Placental epithelial cell (primary cell): ENCODE results near the gene LBHD1. TPM values are rescaled to one million over a fixed set of nuclear protein-coding genes. Genes with fewer than 3 reads are reported as not detected.

ENCODE experiments used
- small RNA-seq: library from RNA; depleted of rRNA; stranded (forward); fragments of <200 nt; gene quantifications from one replicate; pipeline ENCODE3, GENCODE V24; 2012
- total RNA-seq: library from RNA; depleted of rRNA; stranded (reverse); fragments of >200 nt; gene quantifications from 2 replicates; pipeline ENCODE4 v1.2.3, GENCODE V29; 2012

Gene LBHD1
- total RNA-seq = 5.1 and 6.0 TPM in 2 replicates

DNA sequence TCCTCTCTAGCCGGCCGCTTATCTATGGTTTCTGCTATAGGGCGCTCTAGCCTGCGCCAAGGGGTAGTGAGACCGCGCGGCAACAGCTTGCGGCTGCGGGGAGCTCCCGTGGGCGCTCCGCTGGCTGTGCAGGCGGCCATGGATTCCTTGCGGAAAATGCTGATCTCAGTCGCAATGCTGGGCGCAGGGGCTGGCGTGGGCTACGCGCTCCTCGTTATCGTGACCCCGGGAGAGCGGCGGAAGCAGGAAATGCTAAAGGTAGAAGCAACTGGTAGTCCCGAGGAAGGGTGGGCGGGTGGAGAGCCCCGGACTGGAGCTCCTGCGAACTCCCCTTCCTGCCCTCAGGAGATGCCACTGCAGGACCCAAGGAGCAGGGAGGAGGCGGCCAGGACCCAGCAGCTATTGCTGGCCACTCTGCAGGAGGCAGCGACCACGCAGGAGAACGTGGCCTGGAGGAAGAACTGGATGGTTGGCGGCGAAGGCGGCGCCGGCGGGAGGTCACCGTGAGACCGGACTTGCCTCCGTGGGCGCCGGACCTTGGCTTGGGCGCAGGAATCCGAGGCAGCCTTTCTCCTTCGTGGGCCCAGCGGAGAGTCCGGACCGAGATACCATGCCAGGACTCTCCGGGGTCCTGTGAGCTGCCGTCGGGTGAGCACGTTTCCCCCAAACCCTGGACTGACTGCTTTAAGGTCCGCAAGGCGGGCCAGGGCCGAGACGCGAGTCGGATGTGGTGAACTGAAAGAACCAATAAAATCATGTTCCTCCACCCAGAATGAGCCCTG lies at the start of gene LBHD1, which contains the start of gene UQCC3:
LBHD1 (minus strand) TSS at position 660 of the 782 bp plus-strand sequence. CDS start 2,236 bp downstream, outside the sequence.
UQCC3 (plus strand) TSS at position 66 of the 782 bp plus-strand sequence; CDS start at position 139, 73 bp downstream.

DNA sequence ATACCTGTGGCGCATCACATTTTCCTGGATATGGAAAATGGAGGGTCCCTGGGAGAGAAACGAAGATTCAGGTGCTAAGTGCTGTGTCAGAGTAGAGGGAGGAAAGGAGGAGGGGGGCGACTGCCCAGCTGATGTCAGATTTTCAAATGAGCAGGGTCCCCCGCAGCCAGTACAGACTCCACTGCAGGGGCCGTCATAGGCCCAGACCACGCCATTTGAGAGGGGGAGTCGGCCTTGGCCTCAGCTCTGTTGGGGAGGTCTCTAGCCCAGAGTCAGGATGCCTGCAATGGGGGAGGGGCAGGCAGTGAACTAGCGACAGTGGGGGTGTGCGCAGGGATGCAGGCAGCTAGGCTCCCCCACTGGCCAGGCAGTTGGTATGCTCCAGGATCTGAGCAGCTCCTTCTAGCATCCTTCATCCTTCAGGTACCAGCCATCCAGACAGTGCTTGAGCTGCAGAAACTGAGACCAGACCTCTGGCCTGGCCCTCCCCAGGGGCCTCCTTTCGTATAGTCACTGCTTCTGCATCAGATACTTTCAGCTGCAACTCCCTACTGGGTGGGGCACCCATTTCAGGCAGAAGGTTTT lies 35.3 kb upstream of the LBHD1 start, which contains the start of the genes BSCL2 and GNG3:
BSCL2 (minus strand) TSS at position 148 of the 585 bp plus-strand sequence. CDS start 229 bp downstream, outside the sequence.
GNG3 (plus strand) TSS at position 400 of the 585 bp plus-strand sequence. CDS start 620 bp downstream, outside the sequence.

DNA sequence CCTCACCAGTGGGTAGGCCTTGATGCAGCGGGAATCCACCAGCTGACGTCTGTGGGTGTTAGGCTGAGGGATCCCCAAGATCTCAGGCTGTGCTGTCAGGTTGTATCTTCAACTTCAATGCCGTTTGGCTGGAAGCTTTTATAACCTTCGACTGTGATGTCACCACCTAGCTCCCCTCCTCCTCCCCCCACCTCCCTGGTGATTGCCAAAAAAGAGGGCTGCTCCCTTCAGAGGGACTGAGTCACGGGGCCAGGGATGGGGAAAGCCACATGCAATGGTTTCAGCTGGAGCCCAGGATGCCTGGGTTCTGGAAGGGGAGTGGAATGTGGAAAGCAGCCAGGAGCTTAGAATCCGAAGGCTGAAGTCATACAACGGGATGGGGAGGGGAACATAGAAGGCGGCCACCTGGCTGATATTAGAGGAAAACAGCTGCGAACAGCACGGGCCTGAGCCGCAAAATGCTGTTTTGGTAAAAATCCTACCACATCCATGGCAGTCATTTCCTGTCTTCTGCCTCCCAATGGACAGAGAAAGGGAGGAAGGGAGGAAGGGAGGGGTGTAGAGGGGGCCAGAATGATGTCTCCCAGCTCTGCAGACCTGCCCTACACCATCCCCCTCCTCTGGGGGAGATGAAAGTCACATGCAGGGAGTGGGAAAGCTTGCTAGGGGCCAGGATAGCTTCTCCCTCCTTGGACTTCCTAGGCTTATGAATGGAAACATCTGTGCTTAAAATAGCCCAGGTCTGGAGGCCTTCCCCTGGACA lies 17.5 kb upstream of the LBHD1 start, which contains the start of gene LRRN4CL:
LRRN4CL (minus strand) TSS at position 110 of the 763 bp plus-strand sequence. CDS start 1,022 bp downstream, outside the sequence.

DNA sequence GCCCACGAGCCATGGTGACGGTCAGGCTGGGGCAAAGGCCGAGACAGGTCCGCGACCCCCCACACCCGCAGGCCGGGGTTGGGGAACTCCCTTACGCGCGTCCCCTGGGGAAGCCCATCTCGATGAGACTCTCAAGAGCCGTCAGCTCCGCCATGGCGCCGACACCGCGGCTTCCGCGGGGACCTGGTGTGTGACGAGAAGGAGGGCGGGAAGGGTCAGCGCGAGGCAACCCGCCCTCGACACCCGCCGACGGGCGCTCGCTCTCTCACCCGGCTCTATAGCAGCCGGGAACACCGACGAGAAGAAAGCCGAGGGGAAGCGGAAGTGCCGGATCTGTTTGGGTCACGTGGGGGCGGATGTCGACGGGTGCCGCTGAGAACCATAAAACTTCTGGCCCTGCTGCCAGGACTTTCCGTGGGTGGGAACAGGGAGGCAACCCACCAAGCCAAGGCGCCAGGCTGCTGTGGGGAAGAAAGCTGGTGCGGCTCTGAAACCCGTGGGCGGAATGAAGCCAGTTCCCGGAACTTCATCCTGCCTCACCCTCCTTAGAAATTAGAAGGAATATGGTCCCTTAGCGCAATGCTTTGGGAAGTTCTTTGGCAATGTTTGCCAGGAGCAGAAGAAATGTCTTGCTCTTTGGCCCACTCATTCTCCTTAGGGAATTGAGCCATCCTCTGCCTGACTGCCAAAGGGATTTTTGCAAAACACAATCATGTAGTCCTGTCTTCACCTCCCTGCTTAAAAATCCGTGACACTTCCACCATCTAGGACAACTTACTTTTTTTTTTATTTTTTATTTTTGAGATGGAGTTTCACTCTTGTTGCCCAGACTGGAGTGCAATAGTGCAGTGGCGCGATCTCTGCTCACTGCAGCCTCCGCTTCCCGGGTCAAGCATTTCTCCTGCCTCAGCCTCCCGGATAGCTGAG lies 7.0 kb upstream of the LBHD1 start, which contains the start of gene UBXN1:
UBXN1 (minus strand) TSS at position 304 of the 927 bp plus-strand sequence; CDS start at position 154, 150 bp downstream.

GRCh38 chr11:62665075-62665598 lies 6.9 kb downstream of the LBHD1 start, which contains the start of the genes C11orf98 and CSKMT:
C11orf98 (minus strand) TSS chr11:62665210; CDS start chr11:62665169, 41 bp downstream.
CSKMT (plus strand) TSS chr11:62665312; CDS start chr11:62665880, 568 bp downstream.

DNA sequence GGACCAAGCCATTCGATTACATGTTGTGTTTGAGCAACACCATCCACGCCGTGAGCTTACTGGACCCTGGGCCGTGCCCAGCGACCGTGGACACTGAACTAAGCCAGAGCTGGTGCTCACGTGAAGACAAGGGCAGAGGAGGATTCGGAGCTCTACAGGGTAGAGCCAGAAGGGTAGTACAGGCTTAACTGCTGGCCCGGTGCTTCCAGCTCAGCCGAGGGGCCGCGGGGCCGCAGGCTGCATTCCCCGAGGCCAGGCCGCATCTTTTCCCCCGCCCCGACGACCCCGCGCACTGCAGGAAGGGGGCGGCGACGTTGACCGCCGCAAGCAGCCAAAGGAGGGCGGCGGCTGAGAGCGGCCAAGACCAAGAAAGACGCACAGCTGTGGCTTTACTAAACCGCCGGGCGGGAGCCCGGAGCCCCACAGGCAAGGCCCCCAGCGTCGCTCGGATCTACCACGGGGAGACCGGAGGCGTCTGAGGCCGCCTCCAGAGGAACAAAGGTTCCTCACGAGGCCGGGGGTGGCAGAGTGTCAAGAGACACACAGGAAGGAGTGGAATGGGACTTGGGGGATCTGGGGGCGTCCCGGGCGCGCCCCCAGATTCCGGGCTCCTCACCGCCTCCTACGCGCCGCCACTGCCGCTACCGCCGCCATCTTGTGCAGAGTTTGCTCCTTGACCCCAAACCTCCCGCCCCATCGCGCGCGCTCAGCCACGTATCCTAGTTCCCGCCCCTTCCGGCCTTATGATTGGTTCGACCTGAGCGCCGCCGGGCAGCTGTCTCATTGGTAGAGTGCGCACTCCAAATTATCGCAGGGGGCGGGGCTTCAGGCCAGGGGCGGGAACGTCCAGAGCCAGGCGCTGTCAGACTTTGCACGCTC lies 25.9 kb downstream of the LBHD1 start, which contains the start of gene GANAB:
GANAB (minus strand) TSS at position 668 of the 879 bp plus-strand sequence; CDS start at position 654, 14 bp downstream.

GRCh38 chr11:62621567-62622470 lies 50.2 kb downstream of the LBHD1 start, which contains the start of gene B3GAT3:
B3GAT3 (minus strand) TSS chr11:62621986; CDS start chr11:62621947, 39 bp downstream.

Small RNA genes within 50 kb of the gene (small RNA-seq; reads per million reads assigned to genes)
- gene SNORA57 = not detected

Other genes with a start within 250 kb of the LBHD1 start
- gene AHNAK, start 125.5 kb downstream of the LBHD1 start, total RNA-seq = 1,365 and 1,551 TPM in 2 replicates
- 1,098 and 1,125 TPM in 2 replicates for gene EEF1G, start 98.4 kb downstream of the LBHD1 start, total RNA-seq
- gene TUT1, start 80.7 kb downstream of the LBHD1 start, total RNA-seq = 5.9 and 6.2 TPM in 2 replicates
- 114 and 152 TPM in 2 replicates for gene MTA2, start 70.4 kb downstream of the LBHD1 start, total RNA-seq
- gene EML3, start 59.5 kb downstream of the LBHD1 start, total RNA-seq = 42.0 and 48.3 TPM in 2 replicates
- gene ROM1, start 59.0 kb downstream of the LBHD1 start, total RNA-seq = 0.54 and 4.7 TPM in 2 replicates
- gene B3GAT3, start 50.3 kb downstream of the LBHD1 start, total RNA-seq = 25.2 and 27.9 TPM in 2 replicates
- gene GANAB, start 25.7 kb downstream of the LBHD1 start, total RNA-seq = 164 and 256 TPM in 2 replicates
- gene INTS5, start 19.0 kb downstream of the LBHD1 start, total RNA-seq = 27.5 and 32.8 TPM in 2 replicates
- gene C11orf98, start 7.1 kb downstream of the LBHD1 start, total RNA-seq = 22.4 and 30.1 TPM in 2 replicates
- gene CSKMT, start 7.0 kb downstream of the LBHD1 start, total RNA-seq = 6.2 and 14.1 TPM in 2 replicates
- gene UQCC3, start 594 bp downstream of the LBHD1 start, total RNA-seq = 5.5 and 6.2 TPM in 2 replicates
- 96.7 and 148 TPM in 2 replicates for gene UBXN1, start 6.8 kb upstream of the LBHD1 start, total RNA-seq
- 0.39 and 0.87 TPM in 2 replicates for gene LRRN4CL, start 17.3 kb upstream of the LBHD1 start, total RNA-seq
- gene BSCL2, start 35.2 kb upstream of the LBHD1 start, total RNA-seq = 72.6 and 84.4 TPM in 2 replicates
- gene GNG3, start 35.4 kb upstream of the LBHD1 start, total RNA-seq = 0.79 TPM in 1 of 2 replicates, not detected in the other
- gene HNRNPUL2, start 55.2 kb upstream of the LBHD1 start, total RNA-seq = 9.3 and 13.0 TPM in 2 replicates
- gene TTC9C, start 56.2 kb upstream of the LBHD1 start, total RNA-seq = 28.7 and 34.1 TPM in 2 replicates
- gene ZBTB3, start 81.9 kb upstream of the LBHD1 start, total RNA-seq = 25.9 and 32.9 TPM in 2 replicates
- 51.0 and 53.5 TPM in 2 replicates for gene POLR2G, start 89.3 kb upstream of the LBHD1 start, total RNA-seq
- 18.2 and 20.4 TPM in 2 replicates for gene TAF6L, start 99.1 kb upstream of the LBHD1 start, total RNA-seq
- gene TMEM179B, start 115.1 kb upstream of the LBHD1 start, total RNA-seq = 40.4 and 47.3 TPM in 2 replicates
- gene TMEM223, start 119.7 kb upstream of the LBHD1 start, total RNA-seq = 18.5 and 21.0 TPM in 2 replicates
- 33.9 and 38.5 TPM in 2 replicates for gene NXF1, start 133.2 kb upstream of the LBHD1 start, total RNA-seq
- 51.8 and 64.6 TPM in 2 replicates for gene STX5, start 159.8 kb upstream of the LBHD1 start, total RNA-seq
- not detected in 2 replicates for gene TEX54, start 160.6 kb upstream of the LBHD1 start, total RNA-seq
- 27.7 and 86.8 TPM in 2 replicates for gene WDR74, start 167.3 kb upstream of the LBHD1 start, total RNA-seq
- 83.6 and 208 TPM in 2 replicates for gene SLC3A2, start 208.6 kb upstream of the LBHD1 start, total RNA-seq
- not detected in 2 replicates for gene CHRM1, start 249.1 kb upstream of the LBHD1 start, total RNA-seq